GM18505 (cell line): Measurements from ENCODE around the gene RNF5.
"Not testable (repeated sequence)": the region's sequence is repeated elsewhere in the genome, so short reads cannot be mapped to it uniquely, and the experiment has no call there.

ENCODE experiments used
- ATAC-seq: cut with Tn5 transposase; IDR thresholded peaks from one replicate; pipeline ENCODE4 v1.9.1; 2021; ENCODE audit not compliant: unreplicated experiment
- POLR2A ChIP-seq: IDR thresholded peaks from 4 replicates; pipeline ENCODE4 v1.6.1; 2011; ENCODE audit warnings: borderline replicate concordance; ENCODE audit not compliant: insufficient read depth, insufficient read length; ENCODE audit errors: extremely low read depth

RNF5 gene

GRCh38 chr6:32187009-32187709 is 9.0 kb downstream of the RNF5 start:
- ATAC-seq = no peak
- no peak for TF ChIP-seq POLR2A

GRCh38 chr6:32187725-32188380 is 9.6 kb downstream of the RNF5 start:
- not testable (repeated sequence) for ATAC-seq

- ATAC-seq = no peak
- no peak for TF ChIP-seq POLR2A
Measured at GRCh38 chr6:32188381-32189068, 10.3 kb downstream of the RNF5 start.

GRCh38 chr6:32189069-32189741 is 11.0 kb downstream of the RNF5 start:
- ATAC-seq = no peak
- no peak for TF ChIP-seq POLR2A

GRCh38 chr6:32189742-32190053 is 11.5 kb downstream of the RNF5 start:
- ATAC-seq = no peak

GRCh38 chr6:32190054-32190851 is 12.0 kb downstream of the RNF5 start, which contains the start of gene PBX2:
Gene PBX2, minus strand, starts transcription at chr6:32190202. Its CDS starts 287 bp downstream, at chr6:32189915.
- TF ChIP-seq POLR2A = peak; percentile 84
- peak; percentile 59 for ATAC-seq

More at GRCh38 chr6:32189742-32190053, 11.5 kb downstream of the RNF5 start:
- no peak for TF ChIP-seq POLR2A

GRCh38 chr6:32190911-32191677 is 12.9 kb downstream of the RNF5 start:
- no peak for TF ChIP-seq POLR2A

GRCh38 chr6:32191696-32192607 is 13.7 kb downstream of the RNF5 start:
- no peak for ATAC-seq
- peak; percentile 41 for TF ChIP-seq POLR2A

More at GRCh38 chr6:32190911-32191677, 12.9 kb downstream of the RNF5 start:
- no peak for ATAC-seq

GRCh38 chr6:32192608-32193039 is 14.4 kb downstream of the RNF5 start, which contains the start of gene GPSM3:
Gene GPSM3, minus strand, starts transcription at chr6:32192643. Its CDS starts 130 bp downstream, at chr6:32192513.
- peak; percentile 72 for TF ChIP-seq POLR2A
- ATAC-seq = no peak

GRCh38 chr6:32193096-32193495 is 14.9 kb downstream of the RNF5 start:
- not testable (repeated sequence) for ATAC-seq

- TF ChIP-seq POLR2A = no peak
- ATAC-seq = no peak
Measured at GRCh38 chr6:32194388-32194787, 16.2 kb downstream of the RNF5 start.
